Measurements from ENCODE around the gene PTPN4.

PTPN4 gene

GRCh38 chr2:119759451-119760236, at the start of gene PTPN4:
TSS of gene PTPN4 (plus strand) at chr2:119759922. CDS start at chr2:119809854, 49,932 bp downstream.
- DNase-seq: peak; percentile 98

DNA sequence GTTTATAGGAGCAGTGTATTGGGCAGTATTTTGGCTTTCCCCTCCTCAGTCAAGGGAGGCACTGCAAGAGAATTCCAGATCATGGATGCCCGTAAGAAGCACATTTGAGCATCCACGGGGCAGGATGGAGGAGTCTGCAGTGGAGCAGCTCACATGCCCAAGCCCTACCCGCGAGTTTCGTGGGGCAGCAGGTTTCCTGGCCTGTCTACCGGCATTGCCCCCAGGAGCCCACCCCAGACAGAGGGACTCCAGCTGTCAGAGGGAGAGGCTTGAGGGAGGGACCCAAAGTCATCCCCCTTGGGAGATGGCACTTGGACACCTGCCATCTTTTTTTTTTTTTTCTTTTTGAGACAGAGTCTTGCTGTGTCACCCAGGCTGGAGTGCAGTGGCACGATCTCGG, 49.4 kb upstream of the PTPN4 start:
- no peak for DNase-seq

DNA sequence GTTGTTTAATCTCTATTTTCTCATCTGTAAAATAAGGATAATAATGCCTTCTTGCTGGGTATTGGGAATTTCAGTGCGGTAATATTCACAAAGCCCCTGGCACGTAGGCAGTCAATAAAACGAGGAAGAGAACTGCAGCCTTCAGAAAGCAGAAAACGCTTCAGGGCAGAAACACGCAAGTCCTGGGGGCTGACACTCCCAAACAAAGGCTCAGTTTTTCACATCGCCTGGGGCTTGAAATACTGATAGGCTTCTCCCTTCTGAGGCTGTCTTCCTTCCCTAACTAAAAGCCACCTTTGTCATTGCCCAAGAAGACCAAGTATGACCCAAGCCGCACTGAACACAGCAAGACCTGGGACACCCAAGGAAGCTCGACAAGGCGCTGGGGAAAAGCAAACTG, 48.4 kb upstream of the PTPN4 start:
- DNase-seq: no peak

- DNase-seq: no peak
These were observed 47.2 kb upstream of the PTPN4 start for GRCh38 chr2:119712571-119712970.

DNA sequence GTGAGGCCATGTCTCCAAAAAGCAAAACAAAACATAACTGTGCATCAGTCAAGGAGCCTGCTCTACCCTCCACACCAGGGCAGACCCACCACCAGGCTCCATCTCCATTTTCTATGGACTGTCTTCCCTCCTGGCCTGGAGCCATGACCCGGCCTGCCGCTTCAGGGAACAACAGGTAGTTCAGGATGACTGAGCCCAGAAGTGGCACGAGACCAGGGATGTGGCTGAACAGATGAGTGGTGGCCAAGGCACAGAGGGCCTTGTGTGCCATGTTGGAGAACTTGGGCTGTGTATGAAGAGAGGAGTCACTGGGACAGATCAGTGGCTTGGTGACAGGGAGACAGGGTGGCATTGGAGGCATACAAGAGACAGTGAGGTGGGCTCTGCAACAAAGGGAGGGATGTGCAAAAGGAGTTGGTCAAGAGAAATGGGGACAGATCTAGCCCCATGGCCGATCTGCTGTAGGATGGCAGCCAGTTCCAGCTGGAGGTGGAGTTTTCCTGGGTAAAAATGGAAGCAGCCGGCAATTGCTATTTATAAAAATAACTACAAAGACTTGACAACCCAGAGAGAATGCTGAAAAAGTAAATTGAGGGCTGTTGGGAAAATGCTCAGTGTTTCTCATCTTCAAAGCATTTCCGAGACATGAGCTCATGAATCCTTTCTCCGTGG, 45.8 kb upstream of the PTPN4 start:
- DNase-seq: no peak

DNA sequence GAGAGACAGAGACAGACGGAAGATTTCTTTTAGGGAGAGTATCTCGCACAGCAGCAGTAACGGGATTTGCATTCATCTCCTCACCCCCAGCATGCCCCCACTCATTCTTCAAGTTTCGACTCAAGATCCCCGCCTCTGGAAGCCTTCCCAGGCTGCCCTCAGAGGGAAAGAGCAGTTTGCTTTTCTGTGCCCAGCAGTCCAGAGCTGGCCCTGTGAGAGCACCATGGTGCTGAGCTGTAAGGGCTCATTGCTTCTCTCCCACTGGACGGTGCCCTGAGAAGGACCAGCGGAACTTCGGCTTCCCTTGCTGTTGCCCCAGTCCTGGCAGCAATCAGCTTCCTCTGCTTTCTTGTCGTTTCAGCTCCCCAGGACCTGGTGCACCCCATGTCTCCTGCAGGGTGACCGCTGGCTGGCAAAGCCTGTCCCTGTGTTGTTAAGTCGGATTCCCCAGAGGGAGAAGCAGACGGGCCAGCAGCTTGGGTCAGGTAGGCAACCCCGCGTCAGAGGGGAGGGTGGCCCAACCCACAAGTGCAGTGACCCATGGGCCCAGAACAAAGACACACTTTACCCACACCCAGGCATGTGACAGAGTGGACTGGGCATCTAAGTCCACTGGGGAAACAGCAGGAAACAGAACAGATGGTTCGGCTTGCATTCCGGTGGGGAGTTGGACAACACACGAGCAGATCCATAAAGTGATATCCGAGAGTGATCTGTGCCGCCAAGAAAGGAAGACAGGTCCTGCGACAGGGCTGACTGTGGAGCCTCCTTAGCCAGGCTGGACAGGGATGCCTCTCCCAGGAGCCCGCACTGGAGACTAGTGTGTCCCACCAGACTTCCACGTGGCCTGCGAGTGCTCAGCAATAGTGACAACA, 44.1 kb upstream of the PTPN4 start:
- DNase-seq: no peak

DNA sequence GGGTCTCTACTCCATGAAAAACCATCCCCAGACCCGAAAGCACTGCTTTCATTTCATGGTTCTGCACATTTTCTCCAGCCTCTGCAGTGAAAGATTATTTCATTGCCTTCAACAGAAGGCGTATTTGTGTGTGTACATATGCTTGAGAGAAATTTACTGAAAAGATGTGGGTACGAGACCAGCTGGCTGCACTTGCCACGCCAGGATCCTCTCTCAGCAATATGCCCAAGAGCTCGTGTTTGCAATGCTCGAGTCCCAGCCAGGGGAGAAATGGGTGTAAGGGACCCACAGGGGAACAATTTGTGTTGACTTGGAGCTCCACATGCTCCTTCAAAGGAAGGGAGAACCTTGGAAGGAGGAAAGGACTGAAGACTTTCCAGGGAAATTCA, 43.4 kb upstream of the PTPN4 start:
- DNase-seq: no peak

GRCh38 chr2:119718501-119719260, 41.0 kb upstream of the PTPN4 start:
- DNase-seq: no peak

DNA sequence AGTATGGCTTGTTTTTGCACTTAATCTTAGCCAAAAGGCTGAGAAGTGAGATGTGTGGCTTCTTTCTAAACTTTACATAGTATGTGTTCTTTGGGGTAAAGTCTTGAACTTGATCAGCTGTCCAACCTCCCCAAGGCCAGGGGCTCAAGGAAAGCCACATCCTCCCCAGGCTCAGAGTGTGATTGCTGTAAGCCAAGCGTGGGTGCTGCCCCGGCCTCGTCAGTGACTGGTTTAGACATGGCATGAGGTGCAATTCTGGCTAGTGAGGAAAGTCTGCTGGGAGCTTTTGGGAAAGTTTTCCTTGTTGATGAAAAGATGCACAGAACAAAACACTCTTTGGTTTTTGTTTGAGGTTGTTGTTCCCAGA, 40.5 kb upstream of the PTPN4 start:
- DNase-seq: no peak

GRCh38 chr2:119721043-119721442, 38.7 kb upstream of the PTPN4 start:
- no peak for DNase-seq

DNA sequence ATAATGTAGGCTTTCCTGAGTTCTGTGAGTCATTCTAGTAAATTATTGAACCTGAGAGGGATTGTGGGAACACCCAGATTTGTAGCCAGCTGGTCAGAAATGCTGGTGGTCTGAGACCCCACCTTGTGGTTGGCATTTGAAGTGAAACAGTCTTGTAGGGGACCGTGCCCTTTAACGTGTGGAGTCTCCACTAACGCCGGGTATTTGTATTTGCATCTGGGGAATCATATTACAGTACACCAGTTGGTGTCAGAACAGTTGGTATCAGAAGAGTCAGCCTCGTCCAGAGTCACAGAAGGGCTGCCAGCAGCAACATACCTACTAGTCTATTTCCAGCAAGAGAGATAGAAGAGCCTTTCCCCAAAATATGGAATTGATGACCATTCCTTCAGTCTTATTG, 38.3 kb upstream of the PTPN4 start:
- DNase-seq: peak in 1 of 2 experiments; percentile 4

- no peak for DNase-seq
These were observed 37.8 kb upstream of the PTPN4 start for GRCh38 chr2:119721904-119722303.

DNA sequence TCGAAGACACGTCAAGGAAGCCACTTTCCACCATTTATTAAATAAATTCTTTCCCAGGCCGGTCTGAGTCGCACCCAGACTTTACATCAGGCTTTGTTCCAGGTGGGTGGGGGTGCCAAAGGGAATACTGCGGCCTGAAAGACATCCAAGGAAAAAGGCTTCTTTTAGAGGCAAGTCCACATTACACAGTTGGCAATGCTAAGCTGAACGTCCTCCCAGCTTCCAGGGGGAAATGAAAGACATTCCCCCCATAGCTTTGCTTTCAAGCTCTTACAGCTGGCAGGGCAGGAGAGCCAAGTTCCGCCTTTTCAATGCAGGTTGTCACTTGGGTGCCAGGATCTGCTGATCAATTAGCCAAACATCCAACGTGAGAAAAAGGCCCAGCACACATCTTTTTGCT, 36.5 kb upstream of the PTPN4 start:
- DNase-seq: no peak

DNA sequence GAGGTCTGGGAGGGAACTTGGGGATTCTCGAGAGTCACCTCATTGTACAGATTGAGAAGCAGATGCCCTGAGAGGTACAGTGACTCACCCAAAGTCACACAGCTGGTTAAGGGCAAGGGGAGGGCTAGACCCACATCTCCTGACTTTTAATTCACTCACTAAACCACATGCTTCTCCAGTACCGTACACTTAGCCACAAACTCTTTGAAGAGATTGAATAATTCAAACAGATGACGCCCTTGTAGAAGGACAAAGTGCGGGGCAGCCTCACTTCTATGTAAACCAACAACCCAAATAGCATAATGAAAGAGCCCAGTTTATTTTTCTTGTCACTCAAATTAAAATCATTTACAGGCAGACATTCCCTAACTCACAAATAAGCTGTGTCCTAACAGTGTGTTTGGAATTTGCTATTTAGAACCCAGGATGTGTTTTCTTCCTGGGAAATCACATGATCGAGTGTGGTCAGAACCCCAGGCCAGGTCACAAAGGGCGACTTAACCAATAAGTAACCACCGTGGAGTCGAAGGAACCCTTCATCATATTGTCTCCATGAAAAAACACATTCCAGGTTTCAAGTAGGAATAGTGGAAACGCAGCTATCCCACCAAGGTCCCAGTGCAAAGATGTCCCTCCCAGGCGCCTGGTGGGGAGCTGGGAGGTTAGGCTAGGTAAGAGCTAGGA, 35.8 kb upstream of the PTPN4 start:
- DNase-seq: no peak

DNA sequence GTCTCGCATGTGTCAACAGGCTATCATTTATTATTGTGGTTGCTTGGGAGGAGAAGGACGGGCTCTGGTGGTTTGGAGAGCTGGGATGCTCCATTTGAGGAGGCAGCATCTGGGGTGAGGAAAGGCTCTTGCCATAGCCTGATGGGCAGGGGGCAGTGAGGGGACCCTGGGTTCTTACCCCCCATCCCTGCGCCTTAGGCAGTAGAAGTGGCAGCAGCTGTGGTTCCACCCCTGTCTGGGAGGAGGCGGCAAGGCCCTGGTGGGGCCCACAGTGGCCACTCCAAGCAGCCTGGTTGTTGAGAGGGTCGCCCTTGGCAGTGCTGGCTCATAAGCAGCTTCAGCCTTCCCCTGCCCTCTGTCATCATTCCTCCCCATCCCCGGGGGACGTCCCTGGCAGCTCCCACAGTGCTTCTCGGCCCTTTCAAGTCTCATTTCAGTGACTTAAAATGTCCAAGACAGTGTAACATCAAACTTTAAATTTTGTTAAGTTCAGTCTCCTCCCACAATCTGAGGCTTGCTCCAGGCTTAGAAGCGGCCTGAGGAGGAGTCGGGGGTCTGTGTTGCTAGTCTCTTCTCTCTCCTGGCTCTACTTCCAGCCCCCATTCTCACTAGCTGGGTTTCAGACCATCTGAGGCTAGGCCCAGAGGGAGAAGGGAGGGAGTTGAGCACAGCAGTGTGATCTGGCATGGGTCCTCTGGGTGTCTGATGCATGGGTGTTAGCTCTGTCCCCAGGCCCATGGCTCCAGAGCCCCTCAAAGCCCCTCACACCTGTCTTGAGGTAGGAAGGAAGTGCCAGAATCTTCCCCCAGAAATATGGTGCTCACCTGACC, 34.9 kb upstream of the PTPN4 start:
- no peak for DNase-seq

- DNase-seq: no peak
These were observed 32.2 kb upstream of the PTPN4 start for GRCh38 chr2:119727493-119727892.

GRCh38 chr2:119728421-119728820, 31.3 kb upstream of the PTPN4 start:
- no peak for DNase-seq

GRCh38 chr2:119730671-119731177, 29.0 kb upstream of the PTPN4 start:
- DNase-seq: peak in 1 of 2 experiments; percentile 15

DNA sequence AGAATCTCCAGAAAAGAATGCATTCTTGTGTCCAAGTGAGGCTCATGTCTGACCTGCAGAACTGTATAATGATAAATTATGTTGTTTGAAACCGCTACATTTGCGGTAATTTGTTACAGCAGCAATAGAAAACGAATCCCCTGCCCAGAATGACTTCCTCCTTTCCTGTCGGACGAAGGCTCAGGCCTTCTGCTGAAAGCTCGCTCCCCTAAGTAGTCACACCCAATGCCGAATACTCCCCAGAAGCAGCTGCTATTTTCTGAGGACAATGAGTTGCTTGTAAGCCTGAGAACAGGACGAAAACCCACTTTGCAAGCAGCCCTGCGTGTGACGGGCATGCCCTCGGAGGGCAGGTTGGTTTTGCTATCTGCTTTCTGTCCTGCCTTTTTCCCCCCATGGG, 27.7 kb upstream of the PTPN4 start:
- no peak for DNase-seq

DNA sequence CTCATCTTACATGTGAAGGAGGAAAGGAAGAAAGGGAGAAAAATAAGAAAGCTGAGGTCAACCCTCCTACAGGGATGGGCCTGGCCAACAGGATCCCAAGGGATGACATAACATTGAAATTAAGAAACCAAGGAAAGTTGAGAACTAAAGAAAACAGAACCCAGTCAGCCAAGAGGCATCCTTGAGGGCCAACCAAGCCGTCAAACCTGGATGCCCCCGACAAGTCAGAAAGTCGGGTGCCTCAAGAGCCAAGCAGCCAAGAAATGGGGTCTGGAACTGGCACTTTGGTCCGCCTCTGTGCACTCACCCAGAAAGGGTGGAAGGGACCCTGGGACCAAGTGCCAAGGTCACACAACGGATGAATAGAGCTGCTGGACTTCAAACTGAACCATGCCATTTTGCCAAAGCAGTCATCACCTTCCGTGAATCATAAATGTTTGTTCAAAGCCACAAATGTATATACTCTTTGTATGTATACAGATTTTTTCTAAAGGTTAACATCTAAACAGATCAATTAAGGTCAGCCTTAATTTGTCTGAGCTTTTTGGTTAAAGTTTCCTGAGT, 27.0 kb upstream of the PTPN4 start:
- no peak for DNase-seq

DNA sequence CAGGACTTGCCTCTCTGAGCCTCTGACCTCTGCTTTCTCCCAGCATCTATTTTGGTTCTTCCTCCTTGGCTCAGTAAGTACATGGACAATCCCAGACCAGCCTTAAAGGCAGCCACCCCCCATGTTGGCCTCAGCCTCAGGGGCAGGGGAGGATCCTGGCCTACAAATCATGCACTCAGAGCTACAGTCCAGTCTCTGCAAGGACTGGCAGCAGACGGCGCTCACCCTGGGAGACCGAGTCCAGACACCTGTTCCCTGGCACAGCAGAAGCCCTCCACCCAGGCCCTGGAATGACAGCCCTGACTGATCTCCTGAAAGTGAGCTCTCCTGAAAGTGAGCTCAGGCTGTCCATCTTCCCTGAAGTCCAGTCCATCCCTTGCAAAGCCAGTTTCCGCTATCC, 25.7 kb upstream of the PTPN4 start:
- peak; percentile 24 to 48 for DNase-seq
